ENCODE measurements around the gene SEC22C.

- TF ChIP-seq POLR2AphosphoS5 (IDR thresholded peaks at IDR 0.05) (no peak), CTCF (IDR thresholded peaks at IDR 0.05) (no peak)
Observed at GRCh38 chr3:42498034-42498433, 83.7 kb downstream of the SEC22C start.

All from esophagus muscularis mucosa (tissue), 3 donors.